Vein endothelial cell (primary cell): ENCODE measurements around the gene RHAG. TPM values are rescaled to one million over a fixed set of nuclear protein-coding genes. Genes with fewer than 3 reads are reported as not detected.

Experiments used
- total RNA-seq: library from RNA; depleted of rRNA; stranded (reverse); fragments of >200 nt; gene quantifications from 2 replicates; pipeline ENCODE4 v1.2.3, GENCODE V29; 2012

The RHAG gene
- total RNA-seq = not detected in 2 replicates

GRCh38 chr6:49636713-49637349, at the start of gene RHAG:
RHAG (minus strand) TSS chr6:49636839; CDS start chr6:49636812, 27 bp downstream.

Other genes starting within 250 kb of the RHAG start
- 10.1 and 13.4 TPM in 2 replicates for gene MMUT, start 173.6 kb downstream of the RHAG start, total RNA-seq
- gene CENPQ, start 173.5 kb downstream of the RHAG start, total RNA-seq = 4.2 and 7.8 TPM in 2 replicates
- gene GLYATL3, start 136.9 kb downstream of the RHAG start, total RNA-seq = not detected in 2 replicates
- gene C6orf141, start 86.2 kb downstream of the RHAG start, total RNA-seq = 30.7 and 34.2 TPM in 2 replicates
- gene CRISP2, start 76.7 kb upstream of the RHAG start, total RNA-seq = not detected in 2 replicates
- not detected in 2 replicates for gene CRISP3, start 107.5 kb upstream of the RHAG start, total RNA-seq
- not detected in 2 replicates for gene PGK2, start 150.4 kb upstream of the RHAG start, total RNA-seq
- gene CRISP1, start 229.7 kb upstream of the RHAG start, total RNA-seq = not detected in 2 replicates